K562 (cell line): ENCODE results near the gene OSBPL1A. TPM values are rescaled to one million over a fixed set of nuclear protein-coding genes. Genes with fewer than 3 reads are reported as not detected.

Source experiments
- ATAC-seq: fragments of 200-7000 bp; cut with Tn5 transposase; 3 replicates; pipeline ENCODE4 v1.9.1; 2020; ENCODE audit warnings: moderate library complexity
- BruUV-seq: library from RNA; stranded (reverse); fragments of 400-500 nt; replicated peaks from 2 replicates; lab custom pipeline; 2021; lab: Mats Ljungman, UMichigan
- CTCF ChIA-PET: fragments of 300-600 bp; formaldehyde crosslinking; extraction: SDS; loops from one replicate; lab custom pipeline; 2021; ENCODE audit warnings: low intra/inter-chr PET ratio; lab: Yijun Ruan, JAX
- POLR2A ChIA-PET: fragments of 300-600, 350-650 bp; sonication (Branson Sonifier 250); formaldehyde crosslinking; extraction: SDS; loops from one replicate; lab custom pipeline; 2021; ENCODE audit warnings: antibody characterized with exemption, inconsistent platforms; lab: Yijun Ruan, JAX
- DNase-seq, 4 experiments: peaks; one replicate each; pipeline versions ENCODE4 v3.0.0 to v3.0.0-alpha.2; 2011 to 2018; ENCODE audit warnings: low spot score in 3 of 4, mixed read lengths in 3 of 4; ENCODE audit errors: extremely low read depth in 1 of 4
- FAIRE-seq: peaks from 2 replicates; lab custom pipeline; 2011; peaks lifted over from hg19 to GRCh38; lab: Jason Lieb, UNC
- H2AFZ ChIP-seq: 2 replicates; pipeline ENCODE4 v1.6.0; 2011; ENCODE audit warnings: low read depth, low read length, control low read depth, inconsistent platforms
- H3K27ac ChIP-seq: fragments of 200-600 bp; 3 replicates; pipeline ENCODE4 v1.8.0; 2011; ENCODE audit warnings: low read depth, mild to moderate bottlenecking, control low read depth, inconsistent platforms, low read length, moderate library complexity, mixed read lengths; ENCODE audit errors: extremely low read depth
- H3K27me3 ChIP-seq, 2 experiments: fragments of 300-600 bp in 1 of 2; 2 replicates in 1 of 2; 3 replicates in 1 of 2; pipeline versions ENCODE4 v1.6.0 to v1.8.0; 2011; ENCODE audit warnings: inconsistent platforms in 2 of 2, low read length in 2 of 2, mild to moderate bottlenecking in 1 of 2, mixed read lengths in 1 of 2, moderate library complexity in 1 of 2; ENCODE audit not compliant: control insufficient read depth in 2 of 2, insufficient read depth in 2 of 2
- H3K36me3 ChIP-seq: fragments of 300-600 bp; 3 replicates; pipeline ENCODE4 v1.8.0; 2011; ENCODE audit warnings: mild to moderate bottlenecking, low read length, inconsistent platforms; ENCODE audit not compliant: control insufficient read depth, insufficient read depth
- H3K4me1 ChIP-seq, 2 experiments: fragments of 200-600 bp in 1 of 2; replicated peaks in 1 of 2; 2 replicates in 1 of 2; 3 replicates in 1 of 2; pipeline versions ENCODE4 v1.5.1 to v1.8.0; 2011; ENCODE audit warnings: inconsistent platforms in 2 of 2, low read length in 2 of 2, mild to moderate bottlenecking in 1 of 2, mixed read lengths in 1 of 2, moderate library complexity in 1 of 2; ENCODE audit not compliant: control insufficient read depth in 2 of 2, insufficient read depth in 2 of 2
- H3K4me2 ChIP-seq: 2 replicates; pipeline ENCODE4 v1.6.1; 2011; ENCODE audit warnings: low read length, control low read depth, inconsistent platforms, mixed read lengths; ENCODE audit not compliant: insufficient read depth
- H3K4me3 ChIP-seq: fragments of 200-600 bp; sonication (generic), shearing (Covaris generic); 2 replicates; pipeline ENCODE4 v1.5.1; 2016; ENCODE audit warnings: control low read depth, inconsistent platforms
- H3K79me2 ChIP-seq: fragments of 200-600 bp; 3 replicates; pipeline ENCODE4 v1.8.0; 2011; ENCODE audit warnings: low read length, inconsistent platforms; ENCODE audit not compliant: control insufficient read depth, insufficient read depth
- H3K9ac ChIP-seq, 2 experiments: 2 replicates each; pipeline versions ENCODE4 v1.6.0 to v1.6.1; 2011; ENCODE audit warnings: low read depth in 2 of 2, low read length in 2 of 2, control low read depth in 1 of 2, inconsistent platforms in 1 of 2, mild to moderate bottlenecking in 1 of 2, mixed read lengths in 1 of 2; ENCODE audit not compliant: insufficient read depth in 1 of 2
- H3K9me1 ChIP-seq: one replicate; pipeline ENCODE4 v1.6.0; 2011; ENCODE audit warnings: inconsistent platforms, mild to moderate bottlenecking, low read length, moderate library complexity; ENCODE audit not compliant: control insufficient read depth, insufficient read depth
- H3K9me3 ChIP-seq: replicated peaks from 2 replicates; pipeline ENCODE4 v1.5.1; 2011; ENCODE audit warnings: low read depth, low read length, inconsistent platforms; ENCODE audit not compliant: control insufficient read depth, insufficient read depth
- H4K20me1 ChIP-seq: replicated peaks from 2 replicates; pipeline ENCODE4 v1.6.1; 2011; ENCODE audit warnings: low read length, inconsistent platforms, mixed read lengths; ENCODE audit not compliant: control insufficient read depth, insufficient read depth
- CAMTA2 ChIP-seq: fragments of 250-450 bp; sonication (Bioruptor Pico); conservative IDR thresholded peaks from 2 replicates; pipeline ENCODE4 v1.5.1; 2022
- CEBPZ ChIP-seq: fragments of 150-350 bp; IDR thresholded peaks from 2 replicates; pipeline ENCODE4 v1.6.1; 2014; ENCODE audit warnings: low read depth, mild to moderate bottlenecking, low read length, borderline replicate concordance
- HMGXB4 ChIP-seq: sonication (generic); formaldehyde crosslinking; IDR thresholded peaks from 2 replicates; pipeline ENCODE4 v1.8.1; 2023; ENCODE audit warnings: mild to moderate bottlenecking, missing genetic modification reagents
- HOXB6 ChIP-seq: fragments of 250-450 bp; sonication (Bioruptor Pico); IDR thresholded peaks from 2 replicates; pipeline ENCODE4 v1.5.1; 2022; ENCODE audit warnings: mild to moderate bottlenecking, borderline replicate concordance
- IFI16 ChIP-seq: fragments of 250-450 bp; sonication (Bioruptor Pico); IDR thresholded peaks from 2 replicates; pipeline ENCODE4 v2.1.2; 2022; ENCODE audit warnings: mild to moderate bottlenecking, inconsistent platforms
- MAFK ChIP-seq: IDR thresholded peaks from 2 replicates; pipeline ENCODE4 v1.6.1; 2011; ENCODE audit warnings: low read length, improper control_type of control experiment
- PML ChIP-seq: IDR thresholded peaks from 2 replicates; pipeline ENCODE4 v1.6.1; 2012; ENCODE audit warnings: low read length, inconsistent platforms
- TFAP4 ChIP-seq: sonication (generic); formaldehyde crosslinking; IDR thresholded peaks from 2 replicates; pipeline ENCODE4 v1.8.0; 2022; ENCODE audit warnings: missing genetic modification reagents, mild to moderate bottlenecking, moderate library complexity, borderline replicate concordance
- TGIF2 ChIP-seq: sonication (generic); formaldehyde crosslinking; IDR thresholded peaks from 2 replicates; pipeline ENCODE4 v1.8.1; 2022; ENCODE audit warnings: mild to moderate bottlenecking, missing genetic modification reagents, moderate library complexity
- ZC3H4 ChIP-seq: sonication (generic); formaldehyde crosslinking; IDR thresholded peaks from 2 replicates; pipeline ENCODE4 v1.9.0; 2021; ENCODE audit warnings: missing genetic modification reagents, borderline replicate concordance
- WGBS: fragments of 100-300 bp; shearing (Covaris generic); methylation state at CpG from one replicate; pipeline ENCODE4 v1.1.6; 2016; ENCODE audit warnings: low coverage, mixed read lengths; ENCODE audit not compliant: insufficient coverage; ENCODE audit errors: missing lambda C conversion rate; 5-methylcytosine and 5-hydroxymethylcytosine counted together
- in situ Hi-C: fragments of 300-500 bp; cut with MboI; formaldehyde crosslinking; loops from 4 replicates; pipeline ENCODE4 v1.15.0; 2018; ENCODE audit warnings: inconsistent platforms, mixed read lengths
- intact Hi-C: fragments of 100-400 bp; cut with micrococcal nuclease; formaldehyde crosslinking; loops from 2 replicates; pipeline ENCODE4 v1.14.2; 2022
- polyA plus RNA-seq, 8 experiments: library from polyadenylated mRNA; depleted of rRNA in 4 of 8; stranded (reverse) in 5 of 8; unstranded in 3 of 8; fragments of >200 nt; fragmentation: Nextera tagmentation in 2 of 8; fragmentation: Illumina TruSeq in 1 of 8; extraction: Ambion mirVana in 2 of 8; extraction: Trizol in 1 of 8; gene quantifications; 2 replicates each; pipeline versions ENCODE4 v1.2.1 to v1.2.3, GENCODE V29; 2011 to 2014; ENCODE audit warnings: inconsistent platforms in 1 of 8, missing spikeins in 1 of 8
- total RNA-seq, 7 experiments: library from RNA; depleted of rRNA in 6 of 7; stranded (reverse); fragments of >200 nt in 6 of 7; fragmentation: Illumina TruSeq in 2 of 7; extraction: Trizol in 2 of 7; gene quantifications; 2 replicates each; pipeline versions ENCODE4 v1.2.1 to v1.2.3, GENCODE V29; 2011 to 2021; ENCODE audit warnings: low replicate concordance in 1 of 7

Gene OSBPL1A
- total and polyA plus RNA-seq, 9 of the 15 experiments (the other 6 are each of a cell fraction or from before 2014, with no cell fraction given), result 0.40 to 0.49 TPM; not detected in 7

GRCh38 chr18:24319757-24320156 lies 77.9 kb downstream of the OSBPL1A start:
- Histone ChIP-seq H3K79me2 (no peaks in the 10 kb centered on the region), H3K4me1 (no peaks in the 10 kb centered on the region), H3K27ac (no peak overlapping the region), H3K9me1 (no peaks in the 10 kb centered on the region), H2AFZ (no peak overlapping the region), H3K9me3 (no peaks in the 10 kb centered on the region), H3K9ac (no peak overlapping the region)
- intact Hi-C loops, result no loop called here
- DNase-seq (no peak), FAIRE-seq (no peak), ATAC-seq (no peak)
- in situ Hi-C loops, result no loop called here
- CTCF ChIA-PET, result no interaction called here
- POLR2A ChIA-PET, result interaction anchor here (0.7 kb wide), 1 partner anchor 107 kb away, joined by 4 read pairs; no protein-coding TSS in a partner anchor
- no peak for TF ChIP-seq CEBPZ
- TF ChIP-seq, all 486 proteins: peak for 0
- no TSS peak for BruUV-seq
- 4% methylated on average over 5 of the region's 5 CpGs for WGBS
- Histone ChIP-seq H3K27me3 (no peaks in the 10 kb centered on the region), H3K36me3 (no peaks in the 10 kb centered on the region), H3K4me3 (no peak overlapping the region), H4K20me1 (no peaks in the 10 kb centered on the region), H3K4me2 (no peak overlapping the region)

- Histone ChIP-seq H4K20me1 (no peaks in the 10 kb centered on the region), H3K4me1 (no peaks in the 10 kb centered on the region), H3K4me2 (no peak overlapping the region), H3K9ac (no peak overlapping the region), H2AFZ (no peak overlapping the region), H3K36me3 (no peaks in the 10 kb centered on the region), H3K27me3 (no peaks in the 10 kb centered on the region), H3K27ac (no peak overlapping the region), H3K79me2 (no peaks in the 10 kb centered on the region), H3K4me3 (no peak overlapping the region), H3K9me1 (no peaks in the 10 kb centered on the region), H3K9me3 (no peaks in the 10 kb centered on the region)
- ATAC-seq (no peak), DNase-seq (no peak), FAIRE-seq (no peak)
- no TSS peak for BruUV-seq
- in situ Hi-C loops, result no loop called here
- ChIA-PET POLR2A (no interaction called here), CTCF (no interaction called here)
- intact Hi-C loops, result no loop called here
- TF ChIP-seq PML (no peak), ZC3H4 (CRISPR knock-in tag) (no peak), TFAP4 (CRISPR knock-in tag) (no peak), IFI16 (CRISPR knock-in tag) (no peak), HMGXB4 (CRISPR knock-in tag) (no peak), HOXB6 (CRISPR knock-in tag) (no peak), CAMTA2 (CRISPR knock-in tag) (no peak), MAFK (no peak), TGIF2 (no peak)
Observed at GRCh38 chr18:24317370-24317769, 80.3 kb downstream of the OSBPL1A start.
